Uterus (tissue), 4 donors: ENCODE measurements around the gene AGXT2. TPM values are rescaled to one million over a fixed set of nuclear protein-coding genes. Genes with fewer than 3 reads are reported as not detected.

Experiments
- DNase-seq, 2 donors: peaks; one replicate each; pipeline ENCODE4 v3.0.0-alpha.2; 2019 to 2020
- H3K27ac ChIP-seq, 2 donors: fragments of 200-600 bp; sonication (generic); 1 replicate in 1 of 2; 2 replicates in 1 of 2; pipeline ENCODE4 v1.5.1; 2016 to 2018
- H3K27me3 ChIP-seq, 2 donors: fragments of 200-600 bp; sonication (generic); one replicate each; pipeline ENCODE4 v1.5.1; 2018 to 2019; ENCODE audit warnings: control low read depth in 1 of 2
- H3K36me3 ChIP-seq, 2 donors: fragments of 200-600 bp; sonication (generic); one replicate each; pipeline ENCODE4 v1.5.1; 2019; ENCODE audit warnings: control low read depth in 1 of 2
- H3K4me1 ChIP-seq, 2 donors: fragments of 200-600 bp; sonication (generic); one replicate each; pipeline ENCODE4 v1.5.1; 2018 to 2019; ENCODE audit warnings: control low read depth in 1 of 2
- H3K4me3 ChIP-seq, 2 donors: fragments of 200-600 bp; sonication (generic); 1 replicate in 1 of 2; 2 replicates in 1 of 2; pipeline ENCODE4 v1.5.1; 2018 to 2019; ENCODE audit warnings: mild to moderate bottlenecking in 1 of 2
- H3K9me3 ChIP-seq, 2 donors: fragments of 200-600 bp; sonication (generic); one replicate each; pipeline ENCODE4 v1.5.1; 2019; ENCODE audit warnings: control low read depth in 1 of 2
- CTCF ChIP-seq, 4 experiments: fragments of 200-600 bp in 2 of 4; fragments of 450-650 bp in 2 of 4; sonication (generic) in 2 of 4; IDR thresholded peaks; one replicate each; pipeline ENCODE4 v1.5.1; 2016 to 2019; ENCODE audit warnings: antibody characterized with exemption in 4 of 4, mild to moderate bottlenecking in 2 of 4, moderate library complexity in 1 of 4
- POLR2A ChIP-seq, 2 donors: fragments of 450-650 bp; IDR thresholded peaks; one replicate each; pipeline ENCODE4 v1.6.1; 2016; ENCODE audit warnings: antibody characterized with exemption in 2 of 2, mild to moderate bottlenecking in 1 of 2, moderate library complexity in 1 of 2
- intact Hi-C: fragments of 100-400 bp; cut with DNase I; formaldehyde crosslinking; loops from one replicate; pipeline ENCODE4 v1.15.1; 2023; ENCODE audit warnings: low total_unique reads
- total RNA-seq, 4 donors: library from RNA; depleted of rRNA in 3 of 4; stranded (reverse); fragments of >200 nt in 3 of 4; gene quantifications; one replicate each; pipeline versions ENCODE4 v1.1.0 to v1.2.4, GENCODE V29; 2014 to 2023
- donor health status: DM: yes; HTN: yes; CAD: no.

The AGXT2 gene
- total RNA-seq, 4 donors from 2014 or later = not detected

- Histone ChIP-seq H3K4me1 (no peaks in the 10 kb centered on the region), H3K36me3 (no peaks in the 10 kb centered on the region), H3K27me3 (no peaks in the 10 kb centered on the region), H3K9me3 (no peaks in the 10 kb centered on the region), H3K27ac (no peak overlapping the region), H3K4me3 (no peak overlapping the region)
- TF ChIP-seq POLR2A (IDR thresholded peaks at IDR 0.05) = no peak
- peak; percentile 42 to 83 (median 60) for TF ChIP-seq CTCF (IDR thresholded peaks at IDR 0.05)
- intact Hi-C loops = no loop called here
- DNase-seq = peak; percentile 41 to 49
These were observed 44.5 kb downstream of the AGXT2 start for GRCh38 chr5:35003018-35003957.

- H3K9me3 ChIP-seq = no peaks in the 10 kb centered on the region
- H3K27ac ChIP-seq = no peak overlapping the region
- H3K27me3 ChIP-seq = no peaks in the 10 kb centered on the region
- no peak for DNase-seq
- TF ChIP-seq POLR2A (IDR thresholded peaks at IDR 0.05) (no peak), CTCF (IDR thresholded peaks at IDR 0.05) (no peak)
- H3K4me1 ChIP-seq = no peaks in the 10 kb centered on the region
- intact Hi-C loops = no loop called here
- no peak overlapping the region for H3K4me3 ChIP-seq
- H3K36me3 ChIP-seq = no peaks in the 10 kb centered on the region
These were observed 45.3 kb downstream of the AGXT2 start for GRCh38 chr5:35002459-35002858.

- Histone ChIP-seq H3K27ac (no peak overlapping the region), H3K4me1 (no peaks in the 10 kb centered on the region), H3K27me3 (no peaks in the 10 kb centered on the region), H3K36me3 (no peaks in the 10 kb centered on the region), H3K4me3 (no peak overlapping the region), H3K9me3 (no peaks in the 10 kb centered on the region)
- DNase-seq = no peak
- TF ChIP-seq CTCF (IDR thresholded peaks at IDR 0.05) (no peak), POLR2A (IDR thresholded peaks at IDR 0.05) (no peak)
- intact Hi-C loops = no loop called here
These were observed 45.9 kb downstream of the AGXT2 start for GRCh38 chr5:35001842-35002241.

GRCh38 chr5:34998058-34998789 is 49.5 kb downstream of the AGXT2 start:
- H3K4me1 ChIP-seq = no peaks in the 10 kb centered on the region
- H3K36me3 ChIP-seq = no peaks in the 10 kb centered on the region
- H3K9me3 ChIP-seq = no peaks in the 10 kb centered on the region
- intact Hi-C loops = no loop called here
- DNase-seq = no peak
- H3K27me3 ChIP-seq = no peaks in the 10 kb centered on the region
- no peak overlapping the region for H3K27ac ChIP-seq
- TF ChIP-seq CTCF (IDR thresholded peaks at IDR 0.05) = no peak
- TF ChIP-seq POLR2A (IDR thresholded peaks at IDR 0.05) = no peak
- H3K4me3 ChIP-seq = no peak overlapping the region

- Histone ChIP-seq H3K36me3 (no peaks in the 10 kb centered on the region), H3K27me3 (no peaks in the 10 kb centered on the region), H3K4me3 (no peak overlapping the region), H3K9me3 (no peaks in the 10 kb centered on the region), H3K27ac (no peak overlapping the region), H3K4me1 (no peaks in the 10 kb centered on the region)
- TF ChIP-seq CTCF (IDR thresholded peaks at IDR 0.05) = no peak
- TF ChIP-seq POLR2A (IDR thresholded peaks at IDR 0.05) = no peak
- no peak for DNase-seq
- intact Hi-C loops = no loop called here
These were observed 51.5 kb downstream of the AGXT2 start for GRCh38 chr5:34996261-34996660.
